Activated CD4-positive, CD25-positive, alpha-beta regulatory T cell treated with anti-CD3 and anti-CD28 coated beads, Interleukin-2, amount 50 U/mL, for 16 hours (primary cell): ENCODE results near the gene POLD2.

Experiments used
- DNase-seq: peaks from one replicate; pipeline ENCODE4 v3.0.0-alpha.2; 2020; ENCODE audit warnings: low read depth, low spot score

The POLD2 gene

GRCh38 chr7:44152971-44153947 is 29.9 kb upstream of the POLD2 start:
- no peak for DNase-seq

GRCh38 chr7:44151956-44152355 is 28.6 kb upstream of the POLD2 start:
- DNase-seq: no peak

- no peak for DNase-seq
Measured at GRCh38 chr7:44150966-44151941, 27.9 kb upstream of the POLD2 start.

- no peak for DNase-seq
Measured at GRCh38 chr7:44150466-44150832, 27.1 kb upstream of the POLD2 start.

GRCh38 chr7:44149571-44150465 is 26.5 kb upstream of the POLD2 start:
- DNase-seq: no peak

GRCh38 chr7:44148961-44149536 is 25.7 kb upstream of the POLD2 start:
- DNase-seq: no peak

GRCh38 chr7:44148166-44148565 is 24.8 kb upstream of the POLD2 start:
- no peak for DNase-seq

GRCh38 chr7:44147026-44147991 is 24.0 kb upstream of the POLD2 start:
- no peak for DNase-seq

- DNase-seq: no peak
Measured at GRCh38 chr7:44145969-44146911, 22.9 kb upstream of the POLD2 start.

GRCh38 chr7:44145479-44145968 is 22.2 kb upstream of the POLD2 start:
- DNase-seq: peak; percentile 8

- DNase-seq: no peak
Measured at GRCh38 chr7:44144968-44145478, 21.7 kb upstream of the POLD2 start.

- DNase-seq: no peak
Measured at GRCh38 chr7:44144426-44144967, 21.1 kb upstream of the POLD2 start.

- no peak for DNase-seq
Measured at GRCh38 chr7:44143646-44144250, 20.4 kb upstream of the POLD2 start.

GRCh38 chr7:44142028-44142427 is 18.7 kb upstream of the POLD2 start:
- no peak for DNase-seq

- DNase-seq: no peak
Measured at GRCh38 chr7:44141221-44141850, 18.0 kb upstream of the POLD2 start, which contains the start of gene MYL7. Gene MYL7, minus strand, starts transcription at chr7:44141332. Its CDS starts 27 bp downstream, at chr7:44141305.

GRCh38 chr7:44140341-44140740 is 17.0 kb upstream of the POLD2 start:
- DNase-seq: no peak
